Skin epidermis (tissue), 12 donors: ENCODE data around the gene SUCNR1.
"Not testable (repeated sequence)": the region's sequence is repeated elsewhere in the genome, so short reads cannot be mapped to it uniquely, and the experiment has no call there.

Experiments
- H3K27ac ChIP-seq, 21 experiments: fragments of 200-600 bp; sonication (generic) in 11 of 21; one replicate each; pipeline ENCODE4 v1.5.0; 2020; ENCODE audit warnings: mild to moderate bottlenecking in 3 of 21, inconsistent platforms in 2 of 21, moderate library complexity in 2 of 21
- H3K4me3 ChIP-seq, 7 experiments: fragments of 200-600 bp; sonication (generic) in 2 of 7; one replicate each; pipeline ENCODE4 v1.5.0; 2020; ENCODE audit warnings: inconsistent platforms in 2 of 7, mild to moderate bottlenecking in 2 of 7, moderate library complexity in 1 of 7

SUCNR1 gene

DNA sequence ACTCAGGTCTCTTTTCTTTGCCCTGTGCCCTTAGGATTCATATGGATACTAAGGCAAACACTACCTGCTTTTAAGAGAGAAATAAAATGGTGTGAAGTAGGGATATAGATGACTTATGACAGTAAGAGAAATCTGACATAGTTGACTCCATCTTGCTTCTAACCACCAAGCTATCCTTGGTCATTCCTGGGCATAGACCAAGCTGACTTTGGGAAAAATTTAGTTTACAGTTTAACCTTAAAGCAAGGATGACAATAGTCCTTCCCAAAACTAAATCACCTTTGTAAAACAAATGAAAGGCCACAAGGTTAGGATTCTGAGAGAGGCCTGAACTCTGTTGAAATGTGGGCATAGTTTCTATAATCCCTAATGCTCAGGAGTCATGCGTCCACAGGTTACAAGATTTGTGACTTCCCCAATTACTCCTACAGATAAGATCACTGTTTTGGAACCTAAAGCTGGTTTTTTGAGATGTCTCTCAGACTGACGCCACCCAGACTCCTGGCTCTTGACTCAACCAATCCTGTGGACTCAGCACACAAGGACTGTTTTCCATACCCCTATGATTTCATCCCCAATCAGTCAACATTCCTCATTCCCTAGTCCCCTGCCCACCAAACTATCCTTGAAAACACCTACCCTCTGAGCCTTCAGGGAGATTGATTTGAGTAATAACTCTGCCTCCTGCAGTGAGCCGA lies 25.3 kb downstream of the SUCNR1 start:
- H3K27ac ChIP-seq, H3K4me3 ChIP-seq: not testable (repeated sequence)

GRCh38 chr3:151899996-151900395 lies 26.6 kb downstream of the SUCNR1 start:
- no peak overlapping the region for H3K27ac ChIP-seq

GRCh38 chr3:151900460-151900859 lies 27.0 kb downstream of the SUCNR1 start:
- Histone ChIP-seq H3K27ac (no peak overlapping the region), H3K4me3 (no peak overlapping the region)

More at GRCh38 chr3:151899996-151900395, 26.6 kb downstream of the SUCNR1 start:
- H3K4me3 ChIP-seq: no peak overlapping the region

- Histone ChIP-seq H3K4me3 (no peak overlapping the region), H3K27ac (no peak overlapping the region)
These were observed 27.6 kb downstream of the SUCNR1 start for GRCh38 chr3:151900884-151901643.

DNA sequence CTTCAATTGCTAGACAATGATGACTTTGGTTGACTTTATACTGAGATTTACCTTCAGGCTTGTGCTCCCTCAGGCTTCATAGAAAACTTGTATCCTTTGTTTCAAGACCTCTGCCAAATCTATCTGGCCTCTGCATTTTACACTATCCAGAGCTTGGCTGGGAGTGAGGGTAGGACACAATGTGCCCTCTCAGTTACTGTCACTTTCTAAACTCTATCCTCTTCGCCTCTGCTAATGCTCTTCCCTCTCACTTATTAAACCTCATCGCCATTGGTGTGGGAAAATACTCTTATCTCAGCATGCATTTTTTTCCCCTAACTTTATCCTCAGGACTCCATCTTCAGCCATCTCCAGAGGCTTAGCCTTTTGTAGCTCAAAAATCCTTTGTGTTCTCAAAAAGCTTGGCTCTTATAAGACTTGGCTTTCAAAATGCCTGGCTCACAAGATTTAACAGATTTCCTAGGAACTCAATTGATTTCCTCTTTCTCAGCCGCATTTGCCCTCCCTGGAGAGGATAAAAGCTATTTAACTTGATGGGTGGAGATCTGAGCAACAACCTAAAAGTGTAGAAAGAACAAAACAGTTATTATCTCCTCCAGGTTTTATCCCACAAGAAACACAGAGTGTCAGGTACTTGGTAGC lies 28.3 kb downstream of the SUCNR1 start:
- H3K4me3 ChIP-seq: no peak overlapping the region

DNA sequence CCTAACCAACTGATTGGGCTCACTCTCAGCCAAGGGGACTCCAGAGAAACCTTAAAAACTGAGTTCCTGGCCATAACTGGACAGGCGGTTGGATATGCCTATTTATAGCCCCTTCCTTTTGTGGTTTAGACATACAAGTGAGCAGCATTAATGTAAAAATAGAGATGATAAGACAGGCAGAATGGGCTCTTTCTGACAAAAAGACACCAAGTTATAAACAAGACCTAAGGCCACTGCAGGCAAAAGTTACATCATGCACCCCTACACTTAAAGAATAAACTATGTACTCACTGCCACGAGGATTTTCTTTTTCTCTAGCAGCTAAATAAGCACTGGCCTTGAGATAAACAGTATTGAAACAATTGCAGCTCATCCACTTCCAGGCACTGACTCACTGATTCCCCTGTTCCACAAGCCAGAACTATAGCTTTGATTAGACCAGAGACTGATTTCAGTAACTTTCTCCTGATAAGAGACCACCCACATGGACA lies 30.1 kb downstream of the SUCNR1 start:
- Histone ChIP-seq H3K27ac (peak overlapping the region in 1 of 21 experiments; percentile 26), H3K4me3 (no peak overlapping the region)

More for the DNA sequence above, 28.3 kb downstream of the SUCNR1 start:
- H3K27ac ChIP-seq: peak overlapping the region in 1 of 21 experiments; percentile 4

DNA sequence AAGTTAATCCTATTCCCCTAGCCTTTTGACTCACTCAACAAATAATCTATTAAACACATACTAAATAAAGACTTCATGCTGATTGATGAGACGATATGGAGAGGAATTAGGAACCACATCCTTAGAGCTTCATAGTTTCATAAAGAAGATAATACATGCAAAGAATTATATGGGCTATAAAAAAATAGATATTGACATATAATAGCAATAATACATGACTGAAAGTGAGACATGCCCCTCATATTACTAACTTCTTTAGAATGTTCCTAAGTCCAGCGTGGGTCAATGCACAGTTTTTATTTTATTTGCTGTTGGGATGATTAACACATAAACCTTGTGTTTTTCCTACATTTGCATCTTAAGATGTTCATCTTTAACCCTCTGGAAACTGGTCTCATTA lies 32.2 kb downstream of the SUCNR1 start:
- Histone ChIP-seq H3K4me3 (no peak overlapping the region), H3K27ac (no peak overlapping the region)

DNA sequence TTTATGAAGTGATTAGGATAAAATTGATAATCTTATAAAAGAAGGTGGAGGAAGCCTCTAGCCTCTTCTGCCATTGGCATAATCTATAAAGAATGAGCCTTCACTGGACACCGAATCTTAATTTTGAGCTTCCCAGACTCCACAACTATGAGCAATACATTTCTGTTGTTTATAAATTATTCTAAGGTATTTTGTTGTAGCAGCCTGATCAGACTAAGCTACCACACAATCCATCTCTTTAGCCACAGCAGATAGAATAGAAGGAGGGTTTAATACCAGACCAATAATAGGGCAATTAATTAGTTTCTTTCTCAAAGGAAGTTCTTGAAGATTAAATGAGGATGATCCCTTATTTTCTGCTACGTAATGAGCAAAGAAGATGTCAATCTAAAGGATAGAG lies 33.3 kb downstream of the SUCNR1 start:
- H3K27ac ChIP-seq: no peak overlapping the region
- no peak overlapping the region for H3K4me3 ChIP-seq

DNA sequence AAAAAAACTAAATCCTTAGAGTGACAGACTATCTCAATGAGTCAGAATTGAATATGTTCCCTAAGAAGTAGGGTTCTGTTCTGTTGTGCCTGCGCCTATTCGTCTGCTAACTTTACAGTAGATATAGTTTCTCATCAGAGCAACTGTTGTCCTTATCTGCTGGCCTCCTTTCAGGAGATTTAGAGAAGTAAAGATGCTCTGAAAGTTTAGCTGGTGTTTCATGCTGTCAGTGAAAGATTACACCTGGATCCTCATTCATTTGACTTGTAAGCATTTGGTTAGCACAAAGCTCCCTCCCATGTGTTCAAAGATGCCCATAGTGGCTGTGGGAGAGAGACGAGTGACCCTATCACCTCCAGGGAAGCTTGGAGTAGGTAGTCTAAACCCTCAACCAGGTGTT lies 35.0 kb downstream of the SUCNR1 start:
- Histone ChIP-seq H3K27ac (no peak overlapping the region), H3K4me3 (no peak overlapping the region)

DNA sequence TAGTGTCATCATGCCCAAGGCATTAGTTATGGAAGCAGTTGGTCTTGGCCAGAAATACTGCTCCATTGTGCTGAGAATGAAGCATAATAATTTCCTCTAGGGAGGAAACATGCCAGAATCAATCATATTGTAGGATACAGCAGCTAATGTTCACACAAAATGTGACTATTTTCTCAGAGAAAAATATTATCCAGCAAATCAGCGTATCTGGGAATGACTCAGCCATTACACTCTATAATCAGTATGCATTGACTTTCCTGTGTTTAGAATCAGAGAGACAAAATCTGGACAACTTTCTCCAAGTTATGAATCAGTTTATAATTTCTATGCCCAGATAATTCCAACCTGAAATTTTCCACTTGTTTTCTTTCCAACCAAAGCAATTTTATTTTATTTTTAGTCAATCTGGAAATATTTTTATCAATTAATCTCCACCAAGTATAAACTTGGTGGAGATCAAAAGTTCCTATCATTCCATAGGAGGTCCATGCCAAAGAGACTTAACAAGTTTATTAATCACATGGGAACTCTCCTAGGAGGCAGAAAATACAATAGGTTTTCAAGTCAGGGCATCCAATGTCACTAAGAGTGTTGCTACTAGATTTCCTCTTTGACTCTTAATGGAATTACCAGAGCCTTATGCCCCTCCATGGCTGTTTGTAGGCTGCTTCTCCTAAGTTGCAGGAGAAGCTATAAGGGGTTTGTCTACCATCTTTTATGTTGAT lies 36.4 kb downstream of the SUCNR1 start:
- no peak overlapping the region for H3K4me3 ChIP-seq
- H3K27ac ChIP-seq: peak overlapping the region in 1 of 21 experiments; percentile 11

- Histone ChIP-seq H3K27ac (no peak overlapping the region), H3K4me3 (no peak overlapping the region)
These were observed 38.0 kb downstream of the SUCNR1 start for GRCh38 chr3:151911462-151911861.

- Histone ChIP-seq H3K4me3 (no peak overlapping the region), H3K27ac (no peak overlapping the region)
These were observed 38.6 kb downstream of the SUCNR1 start for GRCh38 chr3:151912028-151912427.

DNA sequence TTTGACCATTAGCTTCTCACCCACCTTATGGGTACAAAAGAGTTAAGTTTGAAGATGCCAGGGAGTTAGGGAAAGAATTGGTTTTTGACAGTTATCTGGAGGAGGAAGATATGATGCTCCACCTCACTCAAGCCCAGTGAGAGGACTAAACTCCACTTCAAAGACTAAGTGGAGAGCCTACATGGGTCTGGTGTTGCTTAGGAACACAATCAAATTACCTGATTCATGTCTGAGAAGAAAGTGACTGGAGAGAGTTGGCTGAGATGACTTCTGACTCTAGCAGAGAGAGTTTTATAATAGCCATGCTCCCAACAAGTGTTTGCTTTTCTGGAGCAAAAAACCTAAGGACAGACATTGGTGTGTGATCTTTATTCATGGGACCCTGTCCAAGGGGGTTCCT lies 43.3 kb downstream of the SUCNR1 start:
- Histone ChIP-seq H3K4me3 (no peak overlapping the region), H3K27ac (peak overlapping the region in 1 of 21 experiments; percentile 5)

GRCh38 chr3:151918253-151919029 lies 45.0 kb downstream of the SUCNR1 start:
- no peak overlapping the region for H3K4me3 ChIP-seq
- H3K27ac ChIP-seq: peak overlapping the region in 14 of 21 experiments; percentile 6 to 75 (median 42)

DNA sequence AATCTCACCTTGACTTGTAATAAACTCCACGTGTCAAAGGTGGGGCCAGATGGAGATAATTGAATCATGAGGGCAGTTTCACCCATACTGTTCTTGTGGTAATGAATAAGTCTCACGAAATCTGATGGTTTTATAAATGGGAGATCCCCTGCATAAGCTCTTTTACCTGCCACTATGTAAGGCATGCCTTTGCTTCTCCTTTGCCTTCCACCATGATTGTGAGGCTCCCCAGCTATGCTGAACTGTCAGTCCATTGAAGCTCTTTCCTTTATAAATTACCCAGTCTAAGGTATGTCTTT lies 45.5 kb downstream of the SUCNR1 start:
- Histone ChIP-seq H3K27ac (peak overlapping the region in 14 of 21 experiments; percentile 6 to 75 (median 42)), H3K4me3 (no peak overlapping the region)

- Histone ChIP-seq H3K27ac (peak overlapping the region in 10 of 21 experiments; percentile 3 to 73 (median 43)), H3K4me3 (no peak overlapping the region)
These were observed 46.0 kb downstream of the SUCNR1 start for GRCh38 chr3:151919446-151919845.

GRCh38 chr3:151923901-151924300 lies 50.5 kb downstream of the SUCNR1 start:
- H3K4me3 ChIP-seq: no peak overlapping the region
- H3K27ac ChIP-seq: peak overlapping the region in 10 of 21 experiments; percentile 4 to 85 (median 66)

DNA sequence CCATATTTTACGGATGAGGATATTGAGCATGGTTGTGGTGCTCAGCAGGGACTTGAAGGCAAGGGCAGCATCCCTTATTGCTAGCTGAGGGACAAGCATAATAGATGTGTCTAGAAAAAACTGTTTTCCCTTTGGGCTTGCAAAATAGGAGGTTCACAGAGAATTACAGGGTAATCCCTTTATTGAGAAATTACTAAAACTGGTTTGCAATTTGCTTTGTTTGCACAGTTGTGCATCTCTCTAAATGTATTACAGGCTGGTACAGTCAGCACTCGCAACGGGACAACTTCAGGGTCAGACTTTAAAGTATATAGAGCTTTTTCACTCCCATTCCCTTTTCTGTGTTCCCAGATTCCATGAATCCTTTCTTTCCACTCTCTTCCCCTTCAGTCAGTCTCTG lies 51.3 kb downstream of the SUCNR1 start:
- H3K4me3 ChIP-seq: no peak overlapping the region
- H3K27ac ChIP-seq: peak overlapping the region in 12 of 21 experiments; percentile 27 to 88 (median 74)

GRCh38 chr3:151925419-151925818 lies 52.0 kb downstream of the SUCNR1 start:
- H3K4me3 ChIP-seq: no peak overlapping the region
- peak overlapping the region in 18 of 21 experiments; percentile 14 to 88 (median 73) for H3K27ac ChIP-seq
